GM13977 (cell line): ENCODE measurements around the gene GARIN6.
"Not testable (repeated sequence)": the region's sequence is repeated elsewhere in the genome, so short reads cannot be mapped to it uniquely, and the experiment has no call there.

Source experiments
- DNase-seq: peaks from one replicate; pipeline ENCODE4 v3.0.0; 2012; ENCODE audit warnings: low spot score
- CTCF ChIP-seq: IDR thresholded peaks from 2 replicates; pipeline ENCODE4 v1.5.1; 2012; ENCODE audit warnings: mild to moderate bottlenecking, control low read depth; ENCODE audit not compliant: insufficient read depth; ENCODE audit errors: extremely low read depth, missing control alignments
- in situ Hi-C: fragments of 300-500 bp; cut with MboI; formaldehyde crosslinking; loops from one replicate; pipeline ENCODE4 v1.12.0; 2022; ENCODE audit warnings: low sequenced_read_pairs, low pct_unique_long_range_greater_than_20kb, mixed read lengths, inconsistent platforms; ENCODE audit not compliant: unreplicated experiment

Gene GARIN6

GRCh38 chr12:99618657-99619056, 28.9 kb upstream of the GARIN6 start:
- in situ Hi-C loops, result loop anchor here (25.0 kb wide), 2 partner anchors 231 to 581 kb away; no protein-coding TSS in a partner anchor
- no peak for DNase-seq
- no peak for TF ChIP-seq CTCF

GRCh38 chr12:99619389-99620158, 28.0 kb upstream of the GARIN6 start:
- peak; percentile 88 for TF ChIP-seq CTCF
- in situ Hi-C loops, result loop anchor here (25.0 kb wide), 2 partner anchors 232 to 582 kb away; no protein-coding TSS in a partner anchor
- DNase-seq, result no peak

DNA sequence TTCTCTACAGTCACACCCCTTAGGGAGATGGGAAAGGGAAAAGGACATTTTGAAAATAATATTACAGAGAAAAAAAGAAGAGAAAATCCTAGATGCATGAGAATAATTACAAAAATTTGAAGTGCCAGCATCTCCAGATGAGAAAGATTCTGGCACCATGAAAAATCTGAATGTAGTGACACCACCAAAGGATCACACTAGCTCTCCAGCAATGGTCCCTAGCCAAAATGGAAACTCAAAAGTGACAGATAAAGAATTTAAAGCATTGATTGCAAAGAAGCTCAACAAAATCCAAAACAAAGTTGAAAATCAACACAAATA, 27.4 kb upstream of the GARIN6 start:
- TF ChIP-seq CTCF, result no peak
- DNase-seq, result no peak
- in situ Hi-C loops, result loop anchor here (25.0 kb wide), 2 partner anchors 233 to 583 kb away; no protein-coding TSS in a partner anchor

- DNase-seq, result not testable (repeated sequence)
- in situ Hi-C loops, result loop anchor here (25.0 kb wide), 2 partner anchors 237 to 587 kb away; no protein-coding TSS in a partner anchor
These were observed 23.0 kb upstream of the GARIN6 start for GRCh38 chr12:99624591-99624990.

DNA sequence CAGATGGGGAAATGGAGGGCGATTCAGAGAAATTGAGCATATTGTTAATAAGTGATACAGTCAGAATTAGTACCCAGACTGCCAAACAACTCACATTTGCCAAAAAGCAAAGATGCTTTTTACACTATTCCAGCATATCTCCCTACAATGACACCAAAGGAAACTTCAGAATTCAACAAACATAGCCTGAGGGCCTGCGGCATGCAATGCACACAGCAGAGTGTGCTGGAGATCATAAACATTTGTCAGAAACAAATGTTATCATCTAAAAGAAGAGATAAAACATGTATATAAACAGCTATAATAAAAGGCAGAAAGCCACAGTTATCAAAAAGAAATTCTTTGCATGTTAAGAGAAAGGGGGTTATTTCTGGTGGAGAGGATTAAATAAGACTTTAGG, 20.1 kb upstream of the GARIN6 start:
- TF ChIP-seq CTCF, result no peak
- no peak for DNase-seq
- in situ Hi-C loops, result no loop called here

GRCh38 chr12:99644629-99645028, 2.9 kb upstream of the GARIN6 start:
- in situ Hi-C loops, result no loop called here
- TF ChIP-seq CTCF, result no peak

GRCh38 chr12:99648183-99648582, 630 bp downstream of the GARIN6 start:
- no peak for TF ChIP-seq CTCF
- DNase-seq, result no peak
- in situ Hi-C loops, result no loop called here

More at GRCh38 chr12:99644629-99645028, 2.9 kb upstream of the GARIN6 start:
- DNase-seq, result no peak
